GM21423 (cell line): ENCODE measurements around the gene B3GALT6.
"Not testable (repeated sequence)": the region's sequence is repeated elsewhere in the genome, so short reads cannot be mapped to it uniquely, and the experiment has no call there.

Experiments used
- ATAC-seq: cut with Tn5 transposase; IDR thresholded peaks from one replicate; pipeline ENCODE4 v1.9.1; 2021; ENCODE audit warnings: mild to moderate bottlenecking, moderate library complexity; ENCODE audit not compliant: unreplicated experiment

B3GALT6 gene

GRCh38 chr1:1242461-1243265 is 10.6 kb downstream of the B3GALT6 start:
- no peak for ATAC-seq

- ATAC-seq = no peak
These were observed 11.2 kb downstream of the B3GALT6 start for GRCh38 chr1:1243266-1243660.

GRCh38 chr1:1243807-1244191 is 11.8 kb downstream of the B3GALT6 start:
- ATAC-seq = no peak

GRCh38 chr1:1244192-1244811 is 12.3 kb downstream of the B3GALT6 start:
- ATAC-seq = no peak

GRCh38 chr1:1245178-1245816 is 13.3 kb downstream of the B3GALT6 start:
- no peak for ATAC-seq

GRCh38 chr1:1245817-1246576 is 14.0 kb downstream of the B3GALT6 start:
- no peak for ATAC-seq

- no peak for ATAC-seq
These were observed 14.7 kb downstream of the B3GALT6 start, which contains the start of gene C1QTNF12 for GRCh38 chr1:1246577-1247340. Gene C1QTNF12, minus strand, starts transcription at chr1:1246722. Its CDS starts 32 bp downstream, at chr1:1246690.

GRCh38 chr1:1247341-1247913 is 15.4 kb downstream of the B3GALT6 start:
- ATAC-seq = no peak

GRCh38 chr1:1248009-1248913 is 16.2 kb downstream of the B3GALT6 start:
- not testable (repeated sequence) for ATAC-seq

GRCh38 chr1:1250786-1251284 is 18.8 kb downstream of the B3GALT6 start:
- no peak for ATAC-seq

GRCh38 chr1:1253314-1253713 is 21.3 kb downstream of the B3GALT6 start:
- no peak for ATAC-seq

- no peak for ATAC-seq
These were observed 22.1 kb downstream of the B3GALT6 start for GRCh38 chr1:1253972-1254666.

- no peak for ATAC-seq
These were observed 22.6 kb downstream of the B3GALT6 start for GRCh38 chr1:1254667-1254998.

GRCh38 chr1:1255078-1255477 is 23.0 kb downstream of the B3GALT6 start:
- ATAC-seq = no peak

GRCh38 chr1:1255611-1256010 is 23.6 kb downstream of the B3GALT6 start:
- no peak for ATAC-seq

GRCh38 chr1:1256956-1257871 is 25.2 kb downstream of the B3GALT6 start:
- ATAC-seq = no peak

- no peak for ATAC-seq
These were observed 27.1 kb downstream of the B3GALT6 start for GRCh38 chr1:1259119-1259488.
